Erythroblast (primary cell): ENCODE data around the gene ZNF432.

Source experiments
- GATA1 ChIP-seq: IDR thresholded peaks from 2 replicates; pipeline ENCODE4 v1.6.1; 2011; ENCODE audit warnings: low read depth, mild to moderate bottlenecking, control low read depth, low read length, moderate library complexity
- POLR2A ChIP-seq: IDR thresholded peaks from 2 replicates; pipeline ENCODE4 v1.6.1; 2011; ENCODE audit warnings: mild to moderate bottlenecking, low read length

- TF ChIP-seq POLR2A (no peak), GATA1 (no peak)
These were observed 55.2 kb downstream of the ZNF432 start for GRCh38 chr19:51993422-51993821.
